ENCODE data around the gene UAP1.

Gene UAP1

DNA sequence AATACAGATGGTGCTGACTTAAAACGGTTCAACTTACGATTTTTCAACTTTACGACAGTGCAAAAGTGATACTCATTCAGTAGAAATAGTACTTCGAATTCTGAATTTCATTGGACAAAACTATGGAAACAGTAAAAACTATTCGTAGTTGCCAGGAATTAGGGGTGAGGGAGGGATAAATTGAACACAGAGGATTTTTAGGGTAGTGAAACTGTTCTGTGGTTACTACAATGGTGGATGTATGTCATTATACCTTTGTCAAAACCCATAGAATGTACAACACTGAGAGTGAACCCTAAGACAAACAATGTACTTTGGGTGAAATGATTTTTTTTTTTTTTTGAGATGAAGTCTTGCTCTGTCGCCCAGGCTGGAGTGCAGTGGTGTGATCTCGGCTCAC, 78.2 kb downstream of the UAP1 start:
- TF ChIP-seq POLR2A (IDR thresholded peaks at IDR 0.05; ENCODE audit: low read length) (no peak), GATA1 (IDR thresholded peaks at IDR 0.05; ENCODE audit: low read depth, low read length) (no peak)
- no peak for DNase-seq

DNA sequence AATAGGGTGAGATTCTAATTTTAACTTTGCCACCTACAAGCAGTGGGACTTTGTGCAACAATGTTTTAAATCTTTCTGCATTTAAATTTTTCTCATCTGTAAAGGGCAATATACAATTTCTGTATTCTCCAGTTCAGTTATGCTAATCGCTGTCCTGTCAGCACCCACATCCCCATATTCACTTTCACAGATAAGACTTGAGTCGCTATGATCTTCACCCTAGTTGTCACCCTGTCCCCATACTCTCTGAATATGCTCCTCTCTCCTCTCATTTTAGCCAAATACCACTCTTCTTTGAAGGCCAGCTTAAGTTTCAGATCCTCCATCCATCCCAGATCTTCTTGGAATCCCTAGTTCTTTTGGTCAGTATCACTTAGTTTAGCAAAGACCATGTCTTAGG, 79.6 kb downstream of the UAP1 start:
- TF ChIP-seq GATA1 (IDR thresholded peaks at IDR 0.05; ENCODE audit: low read depth, low read length), result no peak
- TF ChIP-seq POLR2A (IDR thresholded peaks at IDR 0.05; ENCODE audit: low read length), result no peak
- no peak for DNase-seq

GRCh38 chr1:162644986-162645314, 83.4 kb downstream of the UAP1 start:
- DNase-seq, result no peak
- no peak for TF ChIP-seq POLR2A (IDR thresholded peaks at IDR 0.05; ENCODE audit: low read length)
- no peak for TF ChIP-seq GATA1 (IDR thresholded peaks at IDR 0.05; ENCODE audit: low read depth, low read length)

DNA sequence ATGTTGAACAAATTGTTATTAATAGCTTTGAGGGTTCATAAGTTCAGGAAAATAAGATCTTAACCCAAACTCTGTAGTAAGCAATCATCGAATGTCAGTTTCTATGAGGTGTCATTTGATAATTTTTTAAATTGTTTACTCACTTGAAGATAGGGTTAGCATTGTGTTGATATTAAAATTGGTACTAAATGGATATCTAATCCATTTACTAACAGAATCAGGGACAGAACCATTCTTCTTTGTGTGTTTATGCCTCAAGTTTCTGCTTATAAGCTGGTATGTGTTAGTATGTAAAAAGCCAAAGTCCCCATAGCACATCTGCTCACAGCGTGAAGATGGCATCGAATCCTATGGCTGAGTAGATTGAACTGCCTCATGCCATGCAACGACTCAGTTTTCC, 84.1 kb downstream of the UAP1 start:
- no peak for DNase-seq
- TF ChIP-seq GATA1 (IDR thresholded peaks at IDR 0.05; ENCODE audit: low read depth, low read length) (no peak), POLR2A (IDR thresholded peaks at IDR 0.05; ENCODE audit: low read length) (no peak)

DNA sequence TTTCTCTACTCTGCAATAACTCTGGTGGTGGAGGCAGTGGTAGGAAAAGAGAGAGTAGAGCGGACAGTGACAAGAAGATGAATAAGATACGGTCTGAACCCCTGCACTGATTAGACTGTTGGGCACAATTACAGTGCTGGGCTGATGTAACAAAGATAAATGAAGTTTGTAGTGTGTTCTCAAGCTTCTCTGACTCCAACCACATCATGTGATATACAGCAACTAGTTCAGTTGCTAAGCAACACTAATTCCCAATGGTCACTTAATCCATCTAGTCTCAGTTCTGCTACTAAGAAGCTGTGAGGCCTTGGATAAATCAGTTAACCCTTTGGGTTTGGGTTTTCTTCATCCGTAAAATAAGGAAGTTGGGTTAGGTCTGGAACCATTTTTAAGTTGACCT, 88.1 kb downstream of the UAP1 start:
- no peak for TF ChIP-seq GATA1 (IDR thresholded peaks at IDR 0.05; ENCODE audit: low read depth, low read length)
- TF ChIP-seq POLR2A (IDR thresholded peaks at IDR 0.05; ENCODE audit: low read length), result no peak
- DNase-seq, result no peak
